HepG2 (cell line): ENCODE measurements around the gene TBCD. TPM values are rescaled to one million over a fixed set of nuclear protein-coding genes. Genes with fewer than 3 reads are reported as not detected.
A peak's percentile ranks its signal among the peaks of the same experiment; 100 is the strongest.

ENCODE experiments used
- ATAD3A ChIP-seq: sonication (generic); formaldehyde crosslinking; IDR thresholded peaks from 2 replicates; pipeline ENCODE4 v1.4.0; 2020; ENCODE audit warnings: missing genetic modification reagents
- ETV5 ChIP-seq: IDR thresholded peaks from 2 replicates; pipeline ENCODE4 v1.6.1; 2018; ENCODE audit warnings: missing biosample characterization, missing genetic modification reagents, inconsistent platforms, borderline replicate concordance
- HDAC6 ChIP-seq: fragments of 200-600 bp; sonication (generic); IDR thresholded peaks from 2 replicates; pipeline ENCODE4 v1.7.0; 2017; ENCODE audit warnings: mild to moderate bottlenecking, antibody characterized with exemption, low read length, low read depth
- IRF9 ChIP-seq: sonication (generic); formaldehyde crosslinking; IDR thresholded peaks from 2 replicates; pipeline ENCODE4 v1.8.0; 2022; ENCODE audit warnings: missing genetic modification reagents, mild to moderate bottlenecking, borderline replicate concordance
- MTA3 ChIP-seq: sonication (generic); formaldehyde crosslinking; IDR thresholded peaks from 2 replicates; pipeline ENCODE4 v1.4.0; 2020; ENCODE audit warnings: missing genetic modification reagents
- PITX1 ChIP-seq: sonication (generic); formaldehyde crosslinking; IDR thresholded peaks from 2 replicates; pipeline ENCODE4 v1.5.1; 2020; ENCODE audit warnings: mild to moderate bottlenecking, missing genetic modification reagents
- POGK ChIP-seq: sonication (generic); formaldehyde crosslinking; conservative IDR thresholded peaks from 2 replicates; pipeline ENCODE4 v1.8.0; 2022; ENCODE audit warnings: mild to moderate bottlenecking, moderate library complexity, missing genetic modification reagents
- POLR2AphosphoS2 ChIP-seq: IDR thresholded peaks from 2 replicates; pipeline ENCODE4 v1.6.1; 2011; ENCODE audit warnings: low read depth, low read length, improper control_type of control experiment
- RBM39 ChIP-seq: fragments of 200-400 bp; formaldehyde crosslinking; IDR thresholded peaks from one replicate; pipeline ENCODE4 v1.6.1; 2018; ENCODE audit warnings: antibody characterized with exemption, mild to moderate bottlenecking, low read depth, low read length; ENCODE audit not compliant: poor library complexity, severe bottlenecking
- RELA ChIP-seq: sonication (generic); formaldehyde crosslinking; IDR thresholded peaks from 2 replicates; pipeline ENCODE4 v1.4.0; 2020; ENCODE audit warnings: missing genetic modification reagents
- RFX1 ChIP-seq: fragments of 450-650 bp; IDR thresholded peaks from 2 replicates; pipeline ENCODE4 v1.6.1; 2017
- SALL1 ChIP-seq: sonication (generic); formaldehyde crosslinking; IDR thresholded peaks from 2 replicates; pipeline ENCODE4 v1.8.0; 2022; ENCODE audit warnings: mild to moderate bottlenecking, missing genetic modification reagents
- SP140L ChIP-seq: sonication (generic); formaldehyde crosslinking; IDR thresholded peaks from 2 replicates; pipeline ENCODE4 v1.4.0; 2020; ENCODE audit warnings: missing genetic modification reagents, borderline replicate concordance
- U2AF2 ChIP-seq: fragments of 200-400 bp; formaldehyde crosslinking; IDR thresholded peaks from 2 replicates; pipeline ENCODE4 v1.6.1; 2017; ENCODE audit warnings: low read depth, mild to moderate bottlenecking, low read length
- ZBTB4 ChIP-seq: sonication (generic); formaldehyde crosslinking; IDR thresholded peaks from 2 replicates; pipeline ENCODE4 v1.4.0; 2020; ENCODE audit warnings: missing genetic modification reagents, mild to moderate bottlenecking, borderline replicate concordance
- ZBTB46 ChIP-seq: sonication (generic); formaldehyde crosslinking; IDR thresholded peaks from 2 replicates; pipeline ENCODE4 v1.4.0; 2020; ENCODE audit warnings: mild to moderate bottlenecking, missing genetic modification reagents, borderline replicate concordance
- ZMAT3 ChIP-seq: sonication (generic); formaldehyde crosslinking; conservative IDR thresholded peaks from 2 replicates; pipeline ENCODE4 v1.7.0; 2021; ENCODE audit warnings: missing genetic modification reagents
- ZNF337 ChIP-seq: sonication (generic); formaldehyde crosslinking; IDR thresholded peaks from 2 replicates; pipeline ENCODE4 v1.5.1; 2020; ENCODE audit warnings: missing genetic modification reagents, low read depth, mild to moderate bottlenecking, borderline replicate concordance
- ZNF746 ChIP-seq: sonication (generic); formaldehyde crosslinking; IDR thresholded peaks from 2 replicates; pipeline ENCODE4 v1.8.0; 2022; ENCODE audit warnings: mild to moderate bottlenecking, missing genetic modification reagents
- ZNF75D ChIP-seq: sonication (generic); formaldehyde crosslinking; IDR thresholded peaks from 2 replicates; pipeline ENCODE4 v1.8.1; 2023; ENCODE audit warnings: missing genetic modification reagents, mild to moderate bottlenecking, borderline replicate concordance
- ZNF850 ChIP-seq: sonication (generic); formaldehyde crosslinking; conservative IDR thresholded peaks from 2 replicates; pipeline ENCODE4 v1.9.0; 2021; ENCODE audit warnings: mild to moderate bottlenecking, missing genetic modification reagents
- ZSCAN25 ChIP-seq: sonication (generic); formaldehyde crosslinking; IDR thresholded peaks from 2 replicates; pipeline ENCODE4 v1.8.0; 2022; ENCODE audit warnings: mild to moderate bottlenecking, missing genetic modification reagents
- polyA plus RNA-seq, 8 experiments: library from polyadenylated mRNA; depleted of rRNA in 3 of 8; stranded (reverse) in 7 of 8; unstranded in 1 of 8; fragments of >200 nt; fragmentation: Illumina TruSeq in 4 of 8; extraction: Trizol in 4 of 8; gene quantifications; 2 replicates each; pipeline versions ENCODE4 v1.2.1 to v1.2.3, GENCODE V29; 2011 to 2016; ENCODE audit warnings: low read depth in 4 of 8, missing spikeins in 1 of 8, mixed read lengths in 1 of 8; ENCODE audit not compliant: insufficient read depth in 1 of 8
- total RNA-seq, 5 experiments: library from RNA; depleted of rRNA; stranded (reverse); fragments of >200 nt; fragmentation: Illumina TruSeq; extraction: Trizol; gene quantifications; 2 replicates each; pipeline ENCODE4 v1.2.3, GENCODE V29; 2016; ENCODE audit warnings: low read depth in 1 of 5

TBCD gene
- total and polyA plus RNA-seq, 2 of the 13 experiments (the other 11 are each of a cell fraction or from before 2014, with no cell fraction given) = 33.9 to 54.8 TPM

GRCh38 chr17:82767041-82767754 is 15.3 kb downstream of the TBCD start (continued):
- TF ChIP-seq RBM39 (no peak), ZNF75D (CRISPR knock-in tag) (no peak), ZSCAN25 (CRISPR knock-in tag) (no peak), ATAD3A (CRISPR knock-in tag) (no peak), MTA3 (no peak), ZNF850 (CRISPR knock-in tag) (no peak), RFX1 (no peak), ETV5 (CRISPR knock-in tag) (no peak), HDAC6 (no peak), ZNF337 (no peak), PITX1 (CRISPR knock-in tag) (no peak), RELA (CRISPR knock-in tag) (no peak), IRF9 (CRISPR knock-in tag) (no peak), SALL1 (CRISPR knock-in tag) (0 out of 2 replicates have a peak, but pooled peaks have one; percentile 25), ZBTB4 (no peak), ZNF746 (CRISPR knock-in tag) (no peak), POLR2AphosphoS2 (no peak), U2AF2 (no peak), ZMAT3 (CRISPR knock-in tag) (no peak), POGK (no peak), SP140L (CRISPR knock-in tag) (no peak), ZBTB46 (CRISPR knock-in tag) (no peak)
